AG10803 (cell line): ENCODE data around the gene IQCN.

Experiments used
- DNase-seq: peaks from one replicate; pipeline ENCODE4 v3.0.0; 2010; ENCODE audit warnings: low read depth
- H3K4me3 ChIP-seq: 2 replicates; pipeline ENCODE4 v1.5.1; 2011; ENCODE audit warnings: mild to moderate bottlenecking, low read length, control low read depth
- CTCF ChIP-seq: conservative IDR thresholded peaks from 2 replicates; pipeline ENCODE4 v1.5.1; 2011; ENCODE audit warnings: mild to moderate bottlenecking, low read length, control low read depth, inconsistent platforms

Gene IQCN

GRCh38 chr19:18297308-18297707 lies 23.1 kb upstream of the IQCN start:
- no peak overlapping the region for H3K4me3 ChIP-seq
- no peak for TF ChIP-seq CTCF
- DNase-seq: peak; percentile 30

DNA sequence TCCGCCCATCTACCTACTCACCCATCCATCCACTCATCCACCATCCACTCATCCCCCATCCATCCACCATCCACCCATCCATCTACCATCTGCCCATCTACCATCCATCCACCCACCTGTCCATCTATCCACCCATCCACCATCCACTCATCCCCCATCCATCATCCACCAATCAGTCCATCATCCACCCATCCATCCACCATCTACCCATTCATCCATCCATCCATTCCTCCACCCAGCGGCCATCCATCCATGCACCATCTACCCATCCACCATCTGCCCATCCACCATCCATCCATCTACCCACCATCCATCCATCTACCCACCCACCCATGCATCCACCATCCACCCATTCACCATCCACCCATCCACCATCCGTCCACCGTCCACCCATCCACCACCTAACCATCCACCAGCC lies 20.8 kb upstream of the IQCN start:
- no peak overlapping the region for H3K4me3 ChIP-seq
- DNase-seq: no peak
- no peak for TF ChIP-seq CTCF

DNA sequence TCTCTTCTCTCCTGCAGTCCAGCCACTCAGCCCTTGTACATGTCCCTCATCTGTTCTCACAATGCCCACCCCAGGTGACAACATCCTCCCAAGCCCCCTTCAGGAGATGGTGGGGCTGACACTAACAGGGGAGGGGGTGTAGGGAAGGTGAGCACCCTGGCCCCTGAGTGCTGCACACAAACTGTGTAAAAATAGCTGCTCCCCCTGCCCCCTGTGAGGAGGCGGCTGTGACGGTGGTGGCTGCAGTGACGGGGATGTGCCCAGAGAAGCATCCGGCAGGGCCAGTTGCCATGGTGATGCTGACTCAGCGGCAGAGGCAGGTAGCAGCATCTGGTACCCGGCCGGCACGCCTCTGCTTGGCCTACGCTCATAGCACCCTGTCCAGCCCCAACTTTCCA lies 20.2 kb upstream of the IQCN start:
- no peak for TF ChIP-seq CTCF
- DNase-seq: no peak
- no peak overlapping the region for H3K4me3 ChIP-seq

GRCh38 chr19:18293642-18294466 lies 19.6 kb upstream of the IQCN start:
- DNase-seq: no peak
- no peak overlapping the region; the same call in 1 of the 2 replicates for H3K4me3 ChIP-seq
- TF ChIP-seq CTCF: no peak

GRCh38 chr19:18292810-18293641 lies 18.8 kb upstream of the IQCN start:
- peak overlapping the region; percentile 73 for H3K4me3 ChIP-seq
- TF ChIP-seq CTCF: no peak; the same call in 1 of the 2 replicates
- peak; percentile 69 for DNase-seq

DNA sequence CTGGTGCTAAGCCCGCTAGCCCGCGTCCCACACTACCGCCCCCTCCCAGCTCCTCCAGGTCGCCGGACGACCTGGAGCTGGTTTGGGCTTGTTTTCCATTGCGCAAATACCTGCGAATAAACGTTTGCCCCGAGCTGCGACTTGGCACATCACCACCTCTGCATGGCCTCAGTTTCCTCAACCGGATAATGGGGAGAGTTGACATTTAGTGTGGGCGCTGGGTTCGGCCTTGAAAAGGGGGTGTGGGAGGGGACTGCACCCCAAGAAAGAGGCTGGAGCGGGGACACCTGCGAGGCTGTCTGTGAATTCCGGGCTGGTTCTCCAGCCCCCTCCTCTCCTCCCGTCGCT lies 18.2 kb upstream of the IQCN start:
- peak overlapping the region; percentile 73 for H3K4me3 ChIP-seq
- no peak for DNase-seq
- TF ChIP-seq CTCF: no peak
